HAP-1 (cell line): ENCODE results near the gene SLC9A3.
A peak's percentile ranks its signal among the peaks of the same experiment; 100 is the strongest.

Experiments
- DNase-seq, 2 experiments: peaks; one replicate each; pipeline ENCODE4 v3.0.0-alpha.2; 2016 to 2020; ENCODE audit warnings: low spot score in 2 of 2
- H3K27me3 ChIP-seq: fragments of 250-450 bp; sonication (Bioruptor Pico); 2 replicates; pipeline ENCODE4 v1.5.1; 2020; ENCODE audit warnings: low read depth, mild to moderate bottlenecking, moderate library complexity
- H3K36me3 ChIP-seq: fragments of 250-450 bp; sonication (Bioruptor Pico); replicated peaks from 2 replicates; pipeline ENCODE4 v1.5.1; 2020; ENCODE audit warnings: mild to moderate bottlenecking
- H3K4me1 ChIP-seq: fragments of 250-450 bp; sonication (Bioruptor Pico); 2 replicates; pipeline ENCODE4 v1.5.1; 2020; ENCODE audit warnings: mild to moderate bottlenecking
- H3K4me3 ChIP-seq: fragments of 250-450 bp; sonication (Bioruptor Pico); 2 replicates; pipeline ENCODE4 v1.5.1; 2020; ENCODE audit warnings: mild to moderate bottlenecking, moderate library complexity
- H3K9me3 ChIP-seq: fragments of 250-450 bp; sonication (Bioruptor Pico); 2 replicates; pipeline ENCODE4 v1.5.1; 2020; ENCODE audit warnings: mild to moderate bottlenecking, moderate library complexity
- in situ Hi-C: fragments of 300-500 bp; cut with MboI; formaldehyde crosslinking; loops from 3 replicates; pipeline ENCODE4 v1.14.3; 2020; ENCODE audit warnings: low sequenced_read_pairs, inconsistent platforms, mixed read lengths

Gene SLC9A3

DNA sequence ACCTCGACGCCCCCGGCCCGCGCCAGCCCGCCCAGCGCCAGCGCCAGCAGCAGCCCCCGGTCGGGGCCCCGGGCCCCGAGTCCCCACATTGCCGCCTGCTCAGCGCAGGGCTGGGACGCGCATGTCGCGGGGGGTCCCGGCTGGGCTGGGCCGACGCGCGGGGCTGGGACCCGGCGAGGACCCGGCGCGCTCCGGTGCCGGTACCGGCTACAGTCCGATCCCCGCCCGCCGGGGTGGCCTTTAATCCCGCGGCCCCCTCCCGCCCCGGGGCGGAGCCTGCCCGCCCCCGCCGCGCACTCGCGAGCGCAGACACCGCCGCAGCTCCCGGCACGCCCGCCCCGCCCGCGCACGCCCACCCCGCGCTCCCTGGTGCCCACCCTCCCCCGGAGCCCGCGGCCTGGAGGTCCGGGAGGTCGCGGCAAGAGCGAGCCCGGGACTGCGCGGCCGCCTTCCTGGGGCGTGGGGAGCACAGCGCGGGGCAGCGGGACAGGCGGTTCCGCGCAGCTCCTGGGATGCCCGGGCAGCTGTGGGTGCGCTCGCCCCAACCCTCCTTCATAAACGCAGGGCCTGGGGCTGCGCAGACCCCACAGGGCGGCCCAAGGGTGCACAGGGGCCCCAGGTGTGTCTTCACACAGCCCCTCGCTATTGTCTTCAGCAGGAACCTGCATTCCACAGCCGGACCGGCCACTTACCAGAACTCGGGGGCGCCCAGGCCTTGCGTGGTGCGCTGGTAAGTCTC, at the start of gene SLC9A3:
TSS of gene SLC9A3 (minus strand) at position 216 of the 739 bp plus-strand sequence.
- no peak within 1 kb of the TSS for H3K4me3 ChIP-seq
- no peaks in the 10 kb centered on the region for H3K9me3 ChIP-seq
- H3K27me3 ChIP-seq = peaks cover 54% of the 10 kb centered on the region
- H3K36me3 ChIP-seq = no peaks in the 10 kb centered on the region
- in situ Hi-C loops = no loop called here
- H3K4me1 ChIP-seq = no peaks in the 10 kb centered on the region
- DNase-seq = no peak

- no peak for DNase-seq
- in situ Hi-C loops = no loop called here
- H3K4me1 ChIP-seq = peaks cover 8% of the 10 kb centered on the region
These were observed 49.7 kb upstream of the SLC9A3 start for GRCh38 chr5:573976-574375.

DNA sequence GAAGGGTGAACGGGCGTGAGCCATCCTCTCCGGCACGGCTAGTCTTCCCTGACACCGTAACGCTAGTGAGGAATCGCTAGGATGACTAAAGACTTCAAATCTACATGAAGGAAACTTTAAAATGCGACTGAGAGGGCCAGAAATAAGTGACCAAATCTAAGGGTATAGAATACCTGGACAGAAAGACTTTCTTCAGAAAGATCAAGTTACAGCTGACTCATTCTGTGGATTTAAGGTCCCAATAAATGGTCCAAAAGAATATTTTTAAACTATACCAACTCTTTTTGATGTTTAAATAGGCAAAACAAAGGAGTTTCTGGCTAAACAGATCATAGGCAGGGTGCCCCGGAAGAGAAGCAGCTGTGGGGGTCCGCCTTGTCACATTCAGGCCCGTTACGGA, 49.0 kb upstream of the SLC9A3 start:
- no peak for DNase-seq
- no peaks in the 10 kb centered on the region for H3K27me3 ChIP-seq
- peaks cover 8% of the 10 kb centered on the region for H3K4me1 ChIP-seq
- no peaks in the 10 kb centered on the region for H3K36me3 ChIP-seq
- peaks cover 3% of the 10 kb centered on the region for H3K9me3 ChIP-seq
- in situ Hi-C loops = no loop called here
- no peak overlapping the region for H3K4me3 ChIP-seq

More at GRCh38 chr5:573976-574375, 49.7 kb upstream of the SLC9A3 start:
- H3K9me3 ChIP-seq = peaks cover 3% of the 10 kb centered on the region
- no peaks in the 10 kb centered on the region for H3K36me3 ChIP-seq
- no peak overlapping the region for H3K4me3 ChIP-seq
- no peaks in the 10 kb centered on the region for H3K27me3 ChIP-seq

- Histone ChIP-seq H3K4me1 (peaks cover 8% of the 10 kb centered on the region), H3K4me3 (no peak overlapping the region), H3K9me3 (peaks cover 3% of the 10 kb centered on the region), H3K27me3 (no peaks in the 10 kb centered on the region), H3K36me3 (no peaks in the 10 kb centered on the region)
- in situ Hi-C loops = no loop called here
- peak; percentile 58 to 82 for DNase-seq
These were observed 48.3 kb upstream of the SLC9A3 start for GRCh38 chr5:572398-573019.

- in situ Hi-C loops = no loop called here
- H3K4me1 ChIP-seq = peaks cover 8% of the 10 kb centered on the region
- peaks cover 3% of the 10 kb centered on the region for H3K9me3 ChIP-seq
- DNase-seq = no peak
- H3K27me3 ChIP-seq = no peaks in the 10 kb centered on the region
- H3K4me3 ChIP-seq = no peak overlapping the region
- H3K36me3 ChIP-seq = no peaks in the 10 kb centered on the region
These were observed 47.5 kb upstream of the SLC9A3 start for GRCh38 chr5:571791-572190.

DNA sequence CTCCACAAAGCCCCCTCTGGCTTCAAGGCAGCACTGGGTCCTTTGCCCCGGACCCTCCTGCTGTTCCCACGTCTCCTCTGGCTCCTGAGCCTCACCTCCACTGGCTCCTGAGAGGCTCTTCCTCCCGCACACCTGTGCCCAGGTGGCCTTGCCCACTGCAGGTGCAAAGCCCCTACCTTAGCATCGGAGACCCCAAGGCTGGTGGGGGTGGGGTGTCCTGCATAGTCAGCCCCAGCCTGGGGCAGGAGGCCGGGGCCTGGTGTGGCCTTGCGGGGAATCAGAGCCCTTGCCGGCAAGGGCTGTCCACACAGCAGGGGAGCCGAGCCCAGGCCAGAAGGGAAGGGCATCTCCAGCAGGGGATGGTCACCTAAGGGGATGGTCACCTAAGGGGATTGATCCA, 46.6 kb upstream of the SLC9A3 start:
- peaks cover 8% of the 10 kb centered on the region for H3K4me1 ChIP-seq
- no peaks in the 10 kb centered on the region for H3K36me3 ChIP-seq
- DNase-seq = no peak
- in situ Hi-C loops = no loop called here
- no peak overlapping the region for H3K4me3 ChIP-seq
- H3K27me3 ChIP-seq = 0 out of 2 replicates have a peak, but pooled peaks cover 3% of the 10 kb centered on the region
- H3K9me3 ChIP-seq = peaks cover 5% of the 10 kb centered on the region; the same call in 1 of the 2 replicates

GRCh38 chr5:570446-570845, 46.2 kb upstream of the SLC9A3 start:
- H3K27me3 ChIP-seq = 0 out of 2 replicates have a peak, but pooled peaks cover 3% of the 10 kb centered on the region
- DNase-seq = no peak
- peaks cover 5% of the 10 kb centered on the region; the same call in 1 of the 2 replicates for H3K9me3 ChIP-seq
- peaks cover 8% of the 10 kb centered on the region for H3K4me1 ChIP-seq
- H3K4me3 ChIP-seq = no peak overlapping the region
- in situ Hi-C loops = no loop called here
- H3K36me3 ChIP-seq = no peaks in the 10 kb centered on the region

GRCh38 chr5:569868-570361, 45.7 kb upstream of the SLC9A3 start:
- H3K4me3 ChIP-seq = no peak overlapping the region
- peaks cover 5% of the 10 kb centered on the region; the same call in 1 of the 2 replicates for H3K9me3 ChIP-seq
- no peak for DNase-seq
- H3K36me3 ChIP-seq = no peaks in the 10 kb centered on the region
- peaks cover 8% of the 10 kb centered on the region for H3K4me1 ChIP-seq
- in situ Hi-C loops = no loop called here
- H3K27me3 ChIP-seq = 0 out of 2 replicates have a peak, but pooled peaks cover 3% of the 10 kb centered on the region

GRCh38 chr5:569358-569867, 45.2 kb upstream of the SLC9A3 start:
- DNase-seq = no peak
- in situ Hi-C loops = no loop called here
- H3K36me3 ChIP-seq = no peaks in the 10 kb centered on the region
- H3K9me3 ChIP-seq = peaks cover 5% of the 10 kb centered on the region; the same call in 1 of the 2 replicates
- H3K27me3 ChIP-seq = 0 out of 2 replicates have a peak, but pooled peaks cover 3% of the 10 kb centered on the region
- H3K4me3 ChIP-seq = no peak overlapping the region
- H3K4me1 ChIP-seq = peaks cover 8% of the 10 kb centered on the region

DNA sequence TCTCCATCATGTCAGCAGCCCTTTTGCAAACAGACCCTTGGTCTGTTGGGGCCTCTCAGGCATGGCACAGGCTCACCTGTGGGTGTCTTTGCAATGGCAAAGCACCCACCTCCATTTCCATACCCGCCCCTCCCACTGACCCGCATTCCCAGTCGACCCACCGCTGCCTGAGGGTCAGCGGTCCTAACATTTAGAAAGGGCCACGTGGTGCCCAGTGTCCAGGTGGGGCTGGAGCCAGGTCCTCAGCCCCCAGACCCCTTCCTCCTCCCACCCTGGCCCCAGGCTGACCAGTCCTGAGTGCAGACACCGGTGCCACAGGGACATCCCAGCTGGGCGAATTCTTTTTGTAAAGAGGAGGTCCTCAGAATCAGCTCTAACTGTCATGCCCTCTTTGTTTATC, 44.6 kb upstream of the SLC9A3 start:
- Histone ChIP-seq H3K9me3 (peaks cover 5% of the 10 kb centered on the region; the same call in 1 of the 2 replicates), H3K4me1 (peaks cover 8% of the 10 kb centered on the region), H3K27me3 (0 out of 2 replicates have a peak, but pooled peaks cover 3% of the 10 kb centered on the region), H3K4me3 (no peak overlapping the region), H3K36me3 (no peaks in the 10 kb centered on the region)
- no peak for DNase-seq
- in situ Hi-C loops = no loop called here

DNA sequence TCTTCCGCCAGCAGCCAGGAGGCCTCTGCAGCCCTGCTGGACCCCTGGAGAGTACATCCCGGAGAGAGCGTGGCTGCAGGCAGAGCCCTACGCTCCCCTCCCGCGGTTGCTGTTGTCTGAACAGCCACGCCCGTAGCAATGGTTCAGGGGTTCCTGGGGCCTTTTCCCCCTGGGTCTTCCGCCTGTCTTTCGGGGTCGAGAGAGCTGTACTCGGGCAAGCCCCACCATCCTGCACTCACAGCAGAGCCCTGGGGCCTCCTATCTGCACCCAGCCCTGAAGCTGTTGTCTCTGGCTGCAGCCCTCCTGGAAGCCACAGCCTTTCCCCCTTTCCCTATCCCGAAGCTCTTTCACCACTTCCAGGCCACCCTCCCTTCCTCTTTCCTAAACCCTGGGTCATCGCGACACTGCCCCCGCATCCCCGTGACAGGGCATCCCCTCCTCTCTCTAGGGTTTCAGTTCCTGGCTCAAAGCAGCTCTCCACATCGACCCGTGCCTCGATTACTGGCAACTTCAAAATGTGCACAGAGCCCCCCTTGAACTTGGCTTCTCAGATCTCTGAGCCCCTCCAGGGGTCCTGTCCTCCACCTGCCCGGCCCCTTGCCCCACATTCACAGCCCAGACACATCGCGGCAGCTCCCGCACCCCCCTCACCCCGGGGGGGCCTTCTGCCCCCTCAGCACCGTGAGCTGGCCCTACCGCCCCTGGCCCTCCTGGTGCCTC, 44.0 kb upstream of the SLC9A3 start:
- in situ Hi-C loops = no loop called here
- DNase-seq = no peak
- no peaks in the 10 kb centered on the region for H3K36me3 ChIP-seq
- 0 out of 2 replicates have a peak, but pooled peaks cover 3% of the 10 kb centered on the region for H3K27me3 ChIP-seq
- no peak overlapping the region for H3K4me3 ChIP-seq
- H3K9me3 ChIP-seq = peaks cover 5% of the 10 kb centered on the region; the same call in 1 of the 2 replicates
- H3K4me1 ChIP-seq = peaks cover 7% of the 10 kb centered on the region

DNA sequence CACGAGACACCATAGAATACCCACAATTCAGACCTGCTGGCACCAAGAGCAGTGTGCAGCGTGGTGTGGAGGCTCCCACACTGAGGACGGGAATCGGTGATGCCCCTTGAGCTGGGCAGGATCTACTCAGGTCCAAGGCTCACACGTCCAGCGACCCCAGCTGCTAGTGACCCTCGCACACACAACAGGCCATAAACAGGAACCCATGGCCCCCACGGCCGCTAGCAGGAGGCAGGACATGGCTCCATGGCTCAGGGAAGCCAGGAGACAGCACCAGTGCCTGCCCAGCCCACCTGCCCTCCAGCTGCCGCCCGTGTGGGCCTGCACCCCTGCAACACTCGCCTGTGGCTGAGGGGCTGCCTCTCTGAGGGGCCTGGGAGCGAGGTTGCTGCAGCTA, 43.4 kb upstream of the SLC9A3 start:
- H3K9me3 ChIP-seq = peaks cover 5% of the 10 kb centered on the region; the same call in 1 of the 2 replicates
- in situ Hi-C loops = no loop called here
- peaks cover 2% of the 10 kb centered on the region for H3K4me1 ChIP-seq
- no peak overlapping the region for H3K4me3 ChIP-seq
- no peaks in the 10 kb centered on the region for H3K36me3 ChIP-seq
- DNase-seq = no peak
- H3K27me3 ChIP-seq = 0 out of 2 replicates have a peak, but pooled peaks cover 3% of the 10 kb centered on the region

- Histone ChIP-seq H3K4me3 (no peak overlapping the region), H3K27me3 (0 out of 2 replicates have a peak, but pooled peaks cover 3% of the 10 kb centered on the region), H3K4me1 (no peaks in the 10 kb centered on the region), H3K9me3 (peaks cover 5% of the 10 kb centered on the region; the same call in 1 of the 2 replicates), H3K36me3 (no peaks in the 10 kb centered on the region)
- no peak for DNase-seq
- in situ Hi-C loops = no loop called here
These were observed 42.5 kb upstream of the SLC9A3 start for GRCh38 chr5:566636-567309.
